Measurements from ENCODE around the gene MAPK7. TPM values are rescaled to one million over a fixed set of nuclear protein-coding genes. Genes with fewer than 3 reads are reported as not detected.

The MAPK7 gene
- total and polyA plus RNA-seq, 9 of the 15 experiments (the other 6 are each of a cell fraction or from before 2014, with no cell fraction given) = 0.46 to 7.5 (median 2.5) TPM

GRCh38 chr17:19331543-19332245 lies 46.6 kb upstream of the MAPK7 start:
- in situ Hi-C loops (cut with MboI) (no loop called here), intact Hi-C loops (cut with micrococcal nuclease) (no loop called here)
- H4K20me1 ChIP-seq (replicated peaks; ENCODE audit: control insufficient read depth, insufficient read depth, low read length) = no peaks in the 10 kb centered on the region
- no peak overlapping the region for H3K4me2 ChIP-seq (ENCODE audit: insufficient read depth, low read length)
- peak overlapping the region in 1 of 2 experiments; percentile 78; a peak in 2 of 4 replicates for H3K9ac ChIP-seq (ENCODE audit: insufficient read depth in 1 of 2, low read depth in 2 of 2, low read length in 2 of 2)
- no TSS peak for BruUV-seq (replicated peaks)
- no peaks in the 10 kb centered on the region for H3K9me3 ChIP-seq (replicated peaks; ENCODE audit: control insufficient read depth, insufficient read depth, low read depth, low read length)
- no peaks in the 10 kb centered on the region for H3K9me1 ChIP-seq (ENCODE audit: control insufficient read depth, insufficient read depth, low read length)
- DNase-seq (ENCODE audit: extremely low read depth in 1 of 4, low spot score in 3 of 4) (peak; percentile 31 to 55 (median 36)), ATAC-seq (peak; percentile 65; the same call in 2 of the 3 replicates), FAIRE-seq (no peak)
- no peak overlapping the region for H3K27ac ChIP-seq (ENCODE audit: extremely low read depth, low read depth, low read length)
- no peaks in the 10 kb centered on the region for H3K79me2 ChIP-seq (ENCODE audit: control insufficient read depth, insufficient read depth, low read length)
- ChIA-PET POLR2A (interaction anchor here (0.6 to 1.1 kb wide), 2 partner anchors 11 to 15 kb away, joined by 3 read pairs; no protein-coding TSS in a partner anchor), CTCF (ENCODE audit: low intra/inter-chr PET ratio) (interaction anchor here (0.7 kb wide), 1 partner anchor 52 kb away, joined by 4 read pairs; no protein-coding TSS in a partner anchor)
- peaks cover 0 to 9% of the 10 kb centered on the region in 2 experiments; a peak in 2 of 5 replicates for H3K4me1 ChIP-seq (replicated peaks in 1 of 2; ENCODE audit: control insufficient read depth in 2 of 2, insufficient read depth in 2 of 2, low read length in 2 of 2)
- no peaks in the 10 kb centered on the region for H3K27me3 ChIP-seq (ENCODE audit: control insufficient read depth in 2 of 2, insufficient read depth in 2 of 2, low read length in 2 of 2)
- no peak overlapping the region for H2AFZ ChIP-seq (ENCODE audit: low read depth, low read length)
- no peak overlapping the region for H3K4me3 ChIP-seq
- 77% methylated on average over 12 of the region's 13 CpGs for WGBS (ENCODE audit: insufficient coverage, low coverage, missing lambda C conversion rate)
- no peaks in the 10 kb centered on the region; the same call in 2 of the 3 replicates for H3K36me3 ChIP-seq (ENCODE audit: control insufficient read depth, insufficient read depth, low read length)
- no peak for TF ChIP-seq SIRT6 (IDR thresholded peaks at IDR 0.05; ENCODE audit: low read depth, low read length)
- TF ChIP-seq NR4A1 (CRISPR knock-in tag; IDR thresholded peaks at IDR 0.05) = no peak
- TF ChIP-seq NR4A1 (tag; IDR thresholded peaks at IDR 0.05) = no peak
- TF ChIP-seq, protein P1, sequence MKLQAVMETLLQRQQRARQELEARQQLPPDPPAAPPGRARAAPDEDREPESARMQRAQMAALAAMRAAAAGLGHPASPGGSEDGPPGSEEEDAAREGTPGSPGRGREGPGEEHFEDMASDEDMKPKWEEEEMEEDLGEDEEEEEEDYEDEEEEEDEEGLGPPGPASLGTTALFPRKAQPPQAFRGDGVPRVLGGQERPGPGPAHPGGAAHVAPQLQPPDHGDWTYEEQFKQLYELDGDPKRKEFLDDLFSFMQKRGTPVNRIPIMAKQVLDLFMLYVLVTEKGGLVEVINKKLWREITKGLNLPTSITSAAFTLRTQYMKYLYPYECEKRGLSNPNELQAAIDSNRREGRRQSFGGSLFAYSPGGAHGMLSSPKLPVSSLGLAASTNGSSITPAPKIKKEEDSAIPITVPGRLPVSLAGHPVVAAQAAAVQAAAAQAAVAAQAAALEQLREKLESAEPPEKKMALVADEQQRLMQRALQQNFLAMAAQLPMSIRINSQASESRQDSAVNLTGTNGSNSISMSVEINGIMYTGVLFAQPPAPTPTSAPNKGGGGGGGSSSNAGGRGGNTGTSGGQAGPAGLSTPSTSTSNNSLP (IDR thresholded peaks at IDR 0.05; ENCODE audit: borderline replicate concordance, low read depth, low read length) = no peak
- TF ChIP-seq FOXP1 (CRISPR knock-in tag; IDR thresholded peaks at IDR 0.05) = no peak
- TF ChIP-seq EP300 (IDR thresholded peaks at IDR 0.05; ENCODE audit: low read length) = no peak
- TF ChIP-seq, protein P2, sequence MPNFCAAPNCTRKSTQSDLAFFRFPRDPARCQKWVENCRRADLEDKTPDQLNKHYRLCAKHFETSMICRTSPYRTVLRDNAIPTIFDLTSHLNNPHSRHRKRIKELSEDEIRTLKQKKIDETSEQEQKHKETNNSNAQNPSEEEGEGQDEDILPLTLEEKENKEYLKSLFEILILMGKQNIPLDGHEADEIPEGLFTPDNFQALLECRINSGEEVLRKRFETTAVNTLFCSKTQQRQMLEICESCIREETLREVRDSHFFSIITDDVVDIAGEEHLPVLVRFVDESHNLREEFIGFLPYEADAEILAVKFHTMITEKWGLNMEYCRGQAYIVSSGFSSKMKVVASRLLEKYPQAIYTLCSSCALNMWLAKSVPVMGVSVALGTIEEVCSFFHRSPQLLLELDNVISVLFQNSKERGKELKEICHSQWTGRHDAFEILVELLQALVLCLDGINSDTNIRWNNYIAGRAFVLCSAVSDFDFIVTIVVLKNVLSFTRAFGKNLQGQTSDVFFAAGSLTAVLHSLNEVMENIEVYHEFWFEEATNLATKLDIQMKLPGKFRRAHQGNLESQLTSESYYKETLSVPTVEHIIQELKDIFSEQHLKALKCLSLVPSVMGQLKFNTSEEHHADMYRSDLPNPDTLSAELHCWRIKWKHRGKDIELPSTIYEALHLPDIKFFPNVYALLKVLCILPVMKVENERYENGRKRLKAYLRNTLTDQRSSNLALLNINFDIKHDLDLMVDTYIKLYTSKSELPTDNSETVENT (CRISPR knock-in tag; IDR thresholded peaks at IDR 0.05) = no peak
- TF ChIP-seq, protein P3, sequence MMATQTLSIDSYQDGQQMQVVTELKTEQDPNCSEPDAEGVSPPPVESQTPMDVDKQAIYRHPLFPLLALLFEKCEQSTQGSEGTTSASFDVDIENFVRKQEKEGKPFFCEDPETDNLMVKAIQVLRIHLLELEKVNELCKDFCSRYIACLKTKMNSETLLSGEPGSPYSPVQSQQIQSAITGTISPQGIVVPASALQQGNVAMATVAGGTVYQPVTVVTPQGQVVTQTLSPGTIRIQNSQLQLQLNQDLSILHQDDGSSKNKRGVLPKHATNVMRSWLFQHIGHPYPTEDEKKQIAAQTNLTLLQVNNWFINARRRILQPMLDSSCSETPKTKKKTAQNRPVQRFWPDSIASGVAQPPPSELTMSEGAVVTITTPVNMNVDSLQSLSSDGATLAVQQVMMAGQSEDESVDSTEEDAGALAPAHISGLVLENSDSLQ (IDR thresholded peaks at IDR 0.05) = peak; percentile 34; the same call in 1 of the 2 replicates
- TF ChIP-seq RNF2 (IDR thresholded peaks at IDR 0.05) = no peak
- no peak for TF ChIP-seq PBX2 (CRISPR knock-in tag; IDR thresholded peaks at IDR 0.05; ENCODE audit: low read depth)
- 0 out of 2 replicates have a peak, but pooled peaks have one; percentile 27 for TF ChIP-seq PBX2 (tag; conservative IDR thresholded peaks at IDR 0.05; ENCODE audit: low read depth)
- TF ChIP-seq ZNF444 (CRISPR knock-in tag; IDR thresholded peaks at IDR 0.05) = no peak
- no peak for TF ChIP-seq FOXK2 (conservative IDR thresholded peaks at IDR 0.05 in 1 of 2, IDR thresholded peaks at IDR 0.05 in 1 of 2; ENCODE audit: low read depth in 2 of 2)
- no peak for TF ChIP-seq ZNF785 (CRISPR knock-in tag; IDR thresholded peaks at IDR 0.05)

Data from K562 (cell line).